Measurements from ENCODE around the gene PDE8B.

Gene PDE8B

DNA sequence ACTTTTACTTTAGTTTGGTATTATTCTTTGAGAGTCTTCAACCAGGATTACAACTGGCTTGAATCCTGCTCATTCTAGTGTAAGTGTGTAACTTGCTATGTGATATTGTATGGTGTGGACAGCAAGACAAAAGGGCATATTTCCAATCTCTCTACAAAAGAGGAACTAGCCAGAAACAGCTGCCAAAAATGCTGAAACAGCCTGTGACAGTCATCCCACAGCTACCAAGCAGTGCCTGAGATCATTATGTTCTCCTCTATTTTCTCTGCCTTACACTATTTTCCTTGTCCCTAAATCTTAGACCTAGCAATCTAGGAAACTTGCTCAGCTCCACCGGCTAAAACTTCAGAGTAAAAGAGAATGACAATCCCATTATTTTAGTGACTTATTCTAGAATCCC, 238.8 kb downstream of the PDE8B start:
- ATAC-seq, result no peak
- no peak for TF ChIP-seq OSR1 (CRISPR knock-in tag; IDR thresholded peaks at IDR 0.05)
- TF ChIP-seq ZNF565 (CRISPR knock-in tag; conservative IDR thresholded peaks at IDR 0.05; ENCODE audit: low read depth), result no peak
- no peak for TF ChIP-seq CSDC2 (CRISPR knock-in tag; IDR thresholded peaks at IDR 0.05)
- TF ChIP-seq, protein P1, sequence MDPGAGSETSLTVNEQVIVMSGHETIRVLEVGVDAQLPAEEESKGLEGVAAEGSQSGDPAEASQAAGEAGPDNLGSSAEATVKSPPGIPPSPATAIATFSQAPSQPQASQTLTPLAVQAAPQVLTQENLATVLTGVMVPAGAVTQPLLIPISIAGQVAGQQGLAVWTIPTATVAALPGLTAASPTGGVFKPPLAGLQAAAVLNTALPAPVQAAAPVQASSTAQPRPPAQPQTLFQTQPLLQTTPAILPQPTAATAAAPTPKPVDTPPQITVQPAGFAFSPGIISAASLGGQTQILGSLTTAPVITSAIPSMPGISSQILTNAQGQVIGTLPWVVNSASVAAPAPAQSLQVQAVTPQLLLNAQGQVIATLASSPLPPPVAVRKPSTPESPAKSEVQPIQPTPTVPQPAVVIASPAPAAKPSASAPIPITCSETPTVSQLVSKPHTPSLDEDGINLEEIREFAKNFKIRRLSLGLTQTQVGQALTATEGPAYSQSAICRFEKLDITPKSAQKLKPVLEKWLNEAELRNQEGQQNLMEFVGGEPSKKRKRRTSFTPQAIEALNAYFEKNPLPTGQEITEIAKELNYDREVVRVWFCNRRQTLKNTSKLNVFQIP (CRISPR knock-in tag; IDR thresholded peaks at IDR 0.05; ENCODE audit: borderline replicate concordance, low read depth), result no peak
- TF ChIP-seq ARNTL (CRISPR knock-in tag; IDR thresholded peaks at IDR 0.05; ENCODE audit: borderline replicate concordance, low read depth), result no peak
- TF ChIP-seq ZFP3 (CRISPR knock-in tag; IDR thresholded peaks at IDR 0.05), result no peak
- no peak for TF ChIP-seq BACH2 (CRISPR knock-in tag; IDR thresholded peaks at IDR 0.05; ENCODE audit: borderline replicate concordance)
- TF ChIP-seq, protein P2, sequence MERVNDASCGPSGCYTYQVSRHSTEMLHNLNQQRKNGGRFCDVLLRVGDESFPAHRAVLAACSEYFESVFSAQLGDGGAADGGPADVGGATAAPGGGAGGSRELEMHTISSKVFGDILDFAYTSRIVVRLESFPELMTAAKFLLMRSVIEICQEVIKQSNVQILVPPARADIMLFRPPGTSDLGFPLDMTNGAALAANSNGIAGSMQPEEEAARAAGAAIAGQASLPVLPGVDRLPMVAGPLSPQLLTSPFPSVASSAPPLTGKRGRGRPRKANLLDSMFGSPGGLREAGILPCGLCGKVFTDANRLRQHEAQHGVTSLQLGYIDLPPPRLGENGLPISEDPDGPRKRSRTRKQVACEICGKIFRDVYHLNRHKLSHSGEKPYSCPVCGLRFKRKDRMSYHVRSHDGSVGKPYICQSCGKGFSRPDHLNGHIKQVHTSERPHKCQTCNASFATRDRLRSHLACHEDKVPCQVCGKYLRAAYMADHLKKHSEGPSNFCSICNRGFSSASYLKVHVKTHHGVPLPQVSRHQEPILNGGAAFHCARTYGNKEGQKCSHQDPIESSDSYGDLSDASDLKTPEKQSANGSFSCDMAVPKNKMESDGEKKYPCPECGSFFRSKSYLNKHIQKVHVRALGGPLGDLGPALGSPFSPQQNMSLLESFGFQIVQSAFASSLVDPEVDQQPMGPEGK (CRISPR knock-in tag; IDR thresholded peaks at IDR 0.05; ENCODE audit: borderline replicate concordance), result no peak

DNA sequence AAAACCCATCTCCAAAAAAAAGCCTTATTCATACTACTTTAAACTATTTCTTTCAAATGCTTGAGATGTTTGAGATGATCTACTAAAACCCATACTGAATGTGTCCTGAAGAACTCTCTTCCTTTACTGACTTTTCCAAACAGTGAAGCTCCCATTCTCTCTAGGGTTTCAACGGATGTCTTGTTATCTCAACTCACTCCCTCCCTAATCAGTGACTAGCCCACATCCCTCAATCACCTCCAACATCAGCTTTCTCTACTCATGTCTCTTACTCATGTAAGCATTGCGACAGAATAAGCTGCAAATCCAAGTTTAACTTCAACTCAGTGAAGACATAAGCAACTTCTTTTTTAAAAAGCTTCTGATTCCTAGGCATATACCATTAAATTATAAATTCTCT, 239.5 kb downstream of the PDE8B start:
- no peak for ATAC-seq
- TF ChIP-seq RARB (CRISPR knock-in tag; IDR thresholded peaks at IDR 0.05) (no peak), ARNTL (CRISPR knock-in tag; IDR thresholded peaks at IDR 0.05; ENCODE audit: borderline replicate concordance, low read depth) (no peak), ISL1 (CRISPR knock-in tag; IDR thresholded peaks at IDR 0.05) (no peak), TOX (CRISPR knock-in tag; IDR thresholded peaks at IDR 0.05; ENCODE audit: borderline replicate concordance) (no peak), OSR1 (CRISPR knock-in tag; IDR thresholded peaks at IDR 0.05) (no peak), ZNF70 (CRISPR knock-in tag; IDR thresholded peaks at IDR 0.05) (no peak), ZNF565 (CRISPR knock-in tag; conservative IDR thresholded peaks at IDR 0.05; ENCODE audit: low read depth) (no peak), ZFP30 (CRISPR knock-in tag; IDR thresholded peaks at IDR 0.05) (no peak), ZC3H10 (CRISPR knock-in tag; IDR thresholded peaks at IDR 0.05) (no peak), BACH2 (CRISPR knock-in tag; IDR thresholded peaks at IDR 0.05; ENCODE audit: borderline replicate concordance) (no peak), TCF4 (CRISPR knock-in tag; IDR thresholded peaks at IDR 0.05; ENCODE audit: borderline replicate concordance) (no peak), CSDC2 (CRISPR knock-in tag; IDR thresholded peaks at IDR 0.05) (no peak), ESRRG (CRISPR knock-in tag; IDR thresholded peaks at IDR 0.05) (no peak)
- TF ChIP-seq, protein P3, sequence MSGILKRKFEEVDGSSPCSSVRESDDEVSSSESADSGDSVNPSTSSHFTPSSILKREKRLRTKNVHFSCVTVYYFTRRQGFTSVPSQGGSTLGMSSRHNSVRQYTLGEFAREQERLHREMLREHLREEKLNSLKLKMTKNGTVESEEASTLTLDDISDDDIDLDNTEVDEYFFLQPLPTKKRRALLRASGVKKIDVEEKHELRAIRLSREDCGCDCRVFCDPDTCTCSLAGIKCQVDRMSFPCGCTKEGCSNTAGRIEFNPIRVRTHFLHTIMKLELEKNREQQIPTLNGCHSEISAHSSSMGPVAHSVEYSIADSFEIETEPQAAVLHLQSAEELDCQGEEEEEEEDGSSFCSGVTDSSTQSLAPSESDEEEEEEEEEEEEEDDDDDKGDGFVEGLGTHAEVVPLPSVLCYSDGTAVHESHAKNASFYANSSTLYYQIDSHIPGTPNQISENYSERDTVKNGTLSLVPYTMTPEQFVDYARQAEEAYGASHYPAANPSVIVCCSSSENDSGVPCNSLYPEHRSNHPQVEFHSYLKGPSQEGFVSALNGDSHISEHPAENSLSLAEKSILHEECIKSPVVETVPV (CRISPR knock-in tag; IDR thresholded peaks at IDR 0.05), result no peak
- TF ChIP-seq, protein P1 (CRISPR knock-in tag; IDR thresholded peaks at IDR 0.05; ENCODE audit: borderline replicate concordance, low read depth), result no peak
- TF ChIP-seq, protein P4, sequence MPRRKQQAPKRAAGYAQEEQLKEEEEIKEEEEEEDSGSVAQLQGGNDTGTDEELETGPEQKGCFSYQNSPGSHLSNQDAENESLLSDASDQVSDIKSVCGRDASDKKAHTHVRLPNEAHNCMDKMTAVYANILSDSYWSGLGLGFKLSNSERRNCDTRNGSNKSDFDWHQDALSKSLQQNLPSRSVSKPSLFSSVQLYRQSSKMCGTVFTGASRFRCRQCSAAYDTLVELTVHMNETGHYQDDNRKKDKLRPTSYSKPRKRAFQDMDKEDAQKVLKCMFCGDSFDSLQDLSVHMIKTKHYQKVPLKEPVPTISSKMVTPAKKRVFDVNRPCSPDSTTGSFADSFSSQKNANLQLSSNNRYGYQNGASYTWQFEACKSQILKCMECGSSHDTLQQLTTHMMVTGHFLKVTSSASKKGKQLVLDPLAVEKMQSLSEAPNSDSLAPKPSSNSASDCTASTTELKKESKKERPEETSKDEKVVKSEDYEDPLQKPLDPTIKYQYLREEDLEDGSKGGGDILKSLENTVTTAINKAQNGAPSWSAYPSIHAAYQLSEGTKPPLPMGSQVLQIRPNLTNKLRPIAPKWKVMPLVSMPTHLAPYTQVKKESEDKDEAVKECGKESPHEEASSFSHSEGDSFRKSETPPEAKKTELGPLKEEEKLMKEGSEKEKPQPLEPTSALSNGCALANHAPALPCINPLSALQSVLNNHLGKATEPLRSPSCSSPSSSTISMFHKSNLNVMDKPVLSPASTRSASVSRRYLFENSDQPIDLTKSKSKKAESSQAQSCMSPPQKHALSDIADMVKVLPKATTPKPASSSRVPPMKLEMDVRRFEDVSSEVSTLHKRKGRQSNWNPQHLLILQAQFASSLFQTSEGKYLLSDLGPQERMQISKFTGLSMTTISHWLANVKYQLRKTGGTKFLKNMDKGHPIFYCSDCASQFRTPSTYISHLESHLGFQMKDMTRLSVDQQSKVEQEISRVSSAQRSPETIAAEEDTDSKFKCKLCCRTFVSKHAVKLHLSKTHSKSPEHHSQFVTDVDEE (CRISPR knock-in tag; IDR thresholded peaks at IDR 0.05), result no peak
- TF ChIP-seq, protein P5, sequence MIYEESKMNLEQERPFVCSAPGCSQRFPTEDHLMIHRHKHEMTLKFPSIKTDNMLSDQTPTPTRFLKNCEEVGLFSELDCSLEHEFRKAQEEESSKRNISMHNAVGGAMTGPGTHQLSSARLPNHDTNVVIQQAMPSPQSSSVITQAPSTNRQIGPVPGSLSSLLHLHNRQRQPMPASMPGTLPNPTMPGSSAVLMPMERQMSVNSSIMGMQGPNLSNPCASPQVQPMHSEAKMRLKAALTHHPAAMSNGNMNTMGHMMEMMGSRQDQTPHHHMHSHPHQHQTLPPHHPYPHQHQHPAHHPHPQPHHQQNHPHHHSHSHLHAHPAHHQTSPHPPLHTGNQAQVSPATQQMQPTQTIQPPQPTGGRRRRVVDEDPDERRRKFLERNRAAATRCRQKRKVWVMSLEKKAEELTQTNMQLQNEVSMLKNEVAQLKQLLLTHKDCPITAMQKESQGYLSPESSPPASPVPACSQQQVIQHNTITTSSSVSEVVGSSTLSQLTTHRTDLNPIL (CRISPR knock-in tag; IDR thresholded peaks at IDR 0.05; ENCODE audit: low read depth), result no peak
